ENCODE data around the gene PVALEF. TPM values are rescaled to one million over a fixed set of nuclear protein-coding genes. Genes with fewer than 3 reads are reported as not detected.

Gene PVALEF
- total RNA-seq, 1 experiment from 2014 or later, result not detected

DNA sequence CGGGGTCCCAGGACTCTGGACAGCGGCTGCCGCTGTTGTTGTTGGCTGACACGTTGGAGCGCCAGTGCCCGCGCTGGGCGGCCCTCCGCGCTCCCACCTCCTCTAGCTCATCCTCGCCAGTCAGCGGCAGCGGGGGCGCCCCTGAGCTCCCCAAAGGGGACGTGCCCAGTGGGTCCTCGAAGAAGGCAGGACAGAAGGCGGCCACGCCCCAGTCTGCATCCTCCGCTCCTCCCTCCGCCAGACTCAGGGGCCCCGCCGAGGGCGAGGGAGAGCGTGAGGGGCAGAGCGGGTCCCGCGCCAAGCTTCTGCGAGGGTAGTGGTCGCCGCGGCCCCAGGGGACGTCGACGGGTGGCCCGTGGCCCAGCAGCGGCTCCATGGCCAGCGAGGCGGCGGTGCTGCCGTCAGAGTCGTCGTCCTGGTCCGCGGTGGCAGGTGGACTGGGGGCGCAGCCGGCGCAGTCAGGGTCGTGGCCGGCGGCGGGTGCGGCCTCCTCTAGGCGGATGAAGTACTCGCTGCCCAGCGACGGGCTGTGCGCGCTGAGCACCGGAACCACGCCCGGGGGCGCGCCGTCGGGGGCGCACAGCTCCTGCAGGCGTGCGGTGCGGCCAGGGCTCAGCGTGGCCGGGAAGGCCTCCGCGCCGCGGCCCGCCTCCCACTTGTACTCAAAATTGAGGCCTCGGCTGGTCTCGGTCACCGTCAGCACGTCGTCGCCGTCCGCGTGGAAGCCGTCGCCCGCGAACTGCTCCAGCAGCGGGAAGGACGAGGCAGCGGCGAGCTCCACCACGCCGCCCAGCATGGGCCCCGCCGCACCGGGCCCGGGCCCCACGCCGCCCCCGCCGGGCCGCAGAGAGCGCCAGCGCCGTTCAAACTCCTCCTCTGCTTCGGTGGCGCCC lies 43.2 kb upstream of the PVALEF start:
- CTCF ChIA-PET, result interaction anchor here (0.9 kb wide), 1 partner anchor 30 kb away, joined by 3 read pairs; no protein-coding TSS in a partner anchor
- intact Hi-C loops (cut with micrococcal nuclease; ENCODE audit: unreplicated experiment), result no loop called here
- DNase-seq (ENCODE audit: low read depth, low spot score) (no peak), ATAC-seq (no peak)
- H3K36me3 ChIP-seq (ENCODE audit: control insufficient read depth, insufficient read depth, low read length), result no peaks in the 10 kb centered on the region
- TF ChIP-seq, protein P1, sequence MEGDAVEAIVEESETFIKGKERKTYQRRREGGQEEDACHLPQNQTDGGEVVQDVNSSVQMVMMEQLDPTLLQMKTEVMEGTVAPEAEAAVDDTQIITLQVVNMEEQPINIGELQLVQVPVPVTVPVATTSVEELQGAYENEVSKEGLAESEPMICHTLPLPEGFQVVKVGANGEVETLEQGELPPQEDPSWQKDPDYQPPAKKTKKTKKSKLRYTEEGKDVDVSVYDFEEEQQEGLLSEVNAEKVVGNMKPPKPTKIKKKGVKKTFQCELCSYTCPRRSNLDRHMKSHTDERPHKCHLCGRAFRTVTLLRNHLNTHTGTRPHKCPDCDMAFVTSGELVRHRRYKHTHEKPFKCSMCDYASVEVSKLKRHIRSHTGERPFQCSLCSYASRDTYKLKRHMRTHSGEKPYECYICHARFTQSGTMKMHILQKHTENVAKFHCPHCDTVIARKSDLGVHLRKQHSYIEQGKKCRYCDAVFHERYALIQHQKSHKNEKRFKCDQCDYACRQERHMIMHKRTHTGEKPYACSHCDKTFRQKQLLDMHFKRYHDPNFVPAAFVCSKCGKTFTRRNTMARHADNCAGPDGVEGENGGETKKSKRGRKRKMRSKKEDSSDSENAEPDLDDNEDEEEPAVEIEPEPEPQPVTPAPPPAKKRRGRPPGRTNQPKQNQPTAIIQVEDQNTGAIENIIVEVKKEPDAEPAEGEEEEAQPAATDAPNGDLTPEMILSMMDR (IDR thresholded peaks at IDR 0.05), result no peak
- TF ChIP-seq, protein P2, sequence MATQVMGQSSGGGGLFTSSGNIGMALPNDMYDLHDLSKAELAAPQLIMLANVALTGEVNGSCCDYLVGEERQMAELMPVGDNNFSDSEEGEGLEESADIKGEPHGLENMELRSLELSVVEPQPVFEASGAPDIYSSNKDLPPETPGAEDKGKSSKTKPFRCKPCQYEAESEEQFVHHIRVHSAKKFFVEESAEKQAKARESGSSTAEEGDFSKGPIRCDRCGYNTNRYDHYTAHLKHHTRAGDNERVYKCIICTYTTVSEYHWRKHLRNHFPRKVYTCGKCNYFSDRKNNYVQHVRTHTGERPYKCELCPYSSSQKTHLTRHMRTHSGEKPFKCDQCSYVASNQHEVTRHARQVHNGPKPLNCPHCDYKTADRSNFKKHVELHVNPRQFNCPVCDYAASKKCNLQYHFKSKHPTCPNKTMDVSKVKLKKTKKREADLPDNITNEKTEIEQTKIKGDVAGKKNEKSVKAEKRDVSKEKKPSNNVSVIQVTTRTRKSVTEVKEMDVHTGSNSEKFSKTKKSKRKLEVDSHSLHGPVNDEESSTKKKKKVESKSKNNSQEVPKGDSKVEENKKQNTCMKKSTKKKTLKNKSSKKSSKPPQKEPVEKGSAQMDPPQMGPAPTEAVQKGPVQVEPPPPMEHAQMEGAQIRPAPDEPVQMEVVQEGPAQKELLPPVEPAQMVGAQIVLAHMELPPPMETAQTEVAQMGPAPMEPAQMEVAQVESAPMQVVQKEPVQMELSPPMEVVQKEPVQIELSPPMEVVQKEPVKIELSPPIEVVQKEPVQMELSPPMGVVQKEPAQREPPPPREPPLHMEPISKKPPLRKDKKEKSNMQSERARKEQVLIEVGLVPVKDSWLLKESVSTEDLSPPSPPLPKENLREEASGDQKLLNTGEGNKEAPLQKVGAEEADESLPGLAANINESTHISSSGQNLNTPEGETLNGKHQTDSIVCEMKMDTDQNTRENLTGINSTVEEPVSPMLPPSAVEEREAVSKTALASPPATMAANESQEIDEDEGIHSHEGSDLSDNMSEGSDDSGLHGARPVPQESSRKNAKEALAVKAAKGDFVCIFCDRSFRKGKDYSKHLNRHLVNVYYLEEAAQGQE (IDR thresholded peaks at IDR 0.05; ENCODE audit: insufficient read depth in 1 of 2, low read depth in 2 of 2, low read length in 1 of 2), result no peak
- TF ChIP-seq SIN3A (IDR thresholded peaks at IDR 0.05; ENCODE audit: borderline replicate concordance, insufficient read depth, low read depth, low read length) (no peak), TCF7L2 (IDR thresholded peaks at IDR 0.05; ENCODE audit: low read depth, low read length) (no peak), POLR2AphosphoS5 (IDR thresholded peaks at IDR 0.05; ENCODE audit: low read depth, low read length) (no peak)
- H3K27ac ChIP-seq (ENCODE audit: low read length), result no peak overlapping the region
- BruUV-seq (replicated peaks), result no TSS peak
- H3K9me3 ChIP-seq (ENCODE audit: control insufficient read depth, insufficient read depth, low read depth, low read length), result no peaks in the 10 kb centered on the region
- POLR2A ChIA-PET, result no interaction called here
- H3K4me1 ChIP-seq (ENCODE audit: control insufficient read depth, insufficient read depth, low read length), result peaks cover 32% of the 10 kb centered on the region
- no peaks in the 10 kb centered on the region for H3K27me3 ChIP-seq (ENCODE audit: control insufficient read depth, insufficient read depth, low read length)
- H3K4me3 ChIP-seq (ENCODE audit: low read depth in 2 of 2, low read length in 2 of 2), result no peak overlapping the region
- in situ Hi-C loops (cut with HindIII; ENCODE audit: low pct_unique_long_range_greater_than_20kb, low sequenced_read_pairs), result no loop called here

DNA sequence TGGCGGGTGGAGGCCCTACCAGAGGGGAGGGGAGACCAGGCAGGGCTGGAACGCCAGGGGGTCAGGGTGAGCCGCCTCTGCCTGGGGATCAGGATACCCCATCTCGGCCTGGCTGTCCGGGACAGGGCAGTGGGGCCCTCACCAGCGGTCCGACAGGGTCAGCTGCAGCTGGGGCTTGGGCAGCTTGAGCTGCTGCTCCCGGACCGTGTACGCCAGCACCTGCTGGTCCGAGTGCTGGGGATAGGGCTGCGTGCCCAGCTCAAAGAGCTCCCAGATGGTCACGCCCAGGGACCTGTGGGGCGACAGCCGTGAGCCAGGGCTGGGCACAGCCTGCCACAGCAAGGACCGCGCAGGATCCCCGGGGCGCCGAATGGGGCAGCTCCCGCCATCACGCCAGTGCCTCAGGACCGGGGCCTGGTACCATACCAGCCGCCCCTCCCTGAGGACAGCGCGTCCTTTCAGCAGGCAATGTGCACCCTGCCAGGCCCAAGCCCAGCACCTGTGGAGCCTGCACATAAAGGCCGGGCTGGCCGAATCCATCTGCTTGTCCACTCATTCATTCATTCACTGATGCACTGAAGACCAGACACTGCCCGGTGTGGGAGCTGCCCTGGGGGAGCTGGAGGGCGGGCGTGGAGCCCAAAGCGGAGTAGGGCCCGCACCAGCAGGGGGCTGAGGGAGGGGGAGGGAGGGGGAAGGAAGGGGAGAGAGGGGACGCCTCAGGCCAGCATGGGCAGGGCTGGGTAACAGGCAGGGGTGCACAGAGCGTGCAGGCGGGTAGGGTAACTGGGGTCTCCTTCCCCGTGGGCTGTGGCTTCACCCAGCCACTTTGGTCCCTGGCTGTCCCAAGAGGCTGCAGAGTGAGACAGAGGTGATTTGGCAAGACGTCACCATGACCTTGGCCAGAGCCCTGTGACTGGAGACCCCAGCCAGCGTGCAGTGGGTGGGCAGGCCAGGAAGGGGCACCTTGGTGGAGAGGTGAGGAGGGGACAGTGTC lies 42.0 kb upstream of the PVALEF start:
- Histone ChIP-seq H3K9me3 (ENCODE audit: control insufficient read depth, insufficient read depth, low read depth, low read length) (no peaks in the 10 kb centered on the region), H3K4me1 (ENCODE audit: control insufficient read depth, insufficient read depth, low read length) (peaks cover 22% of the 10 kb centered on the region), H3K36me3 (ENCODE audit: control insufficient read depth, insufficient read depth, low read length) (no peaks in the 10 kb centered on the region), H3K4me3 (ENCODE audit: low read depth in 2 of 2, low read length in 2 of 2) (no peak overlapping the region), H3K27me3 (ENCODE audit: control insufficient read depth, insufficient read depth, low read length) (no peaks in the 10 kb centered on the region), H3K27ac (ENCODE audit: low read length) (no peak overlapping the region)
- no peak for ATAC-seq
- POLR2A ChIA-PET, result no interaction called here
- BruUV-seq (replicated peaks), result no TSS peak
- DNase-seq (ENCODE audit: low read depth, low spot score), result no peak
- TF ChIP-seq, protein P1 (IDR thresholded peaks at IDR 0.05), result no peak
- no peak for TF ChIP-seq POLR2AphosphoS5 (IDR thresholded peaks at IDR 0.05; ENCODE audit: low read depth, low read length)
- TF ChIP-seq TCF7L2 (IDR thresholded peaks at IDR 0.05; ENCODE audit: low read depth, low read length), result no peak
- no peak for TF ChIP-seq SIN3A (IDR thresholded peaks at IDR 0.05; ENCODE audit: borderline replicate concordance, insufficient read depth, low read depth, low read length)
- TF ChIP-seq, protein P2 (IDR thresholded peaks at IDR 0.05; ENCODE audit: insufficient read depth in 1 of 2, low read depth in 2 of 2, low read length in 1 of 2), result no peak
- CTCF ChIA-PET, result interaction anchor here (0.9 kb wide), 1 partner anchor 31 kb away, joined by 3 read pairs; no protein-coding TSS in a partner anchor
- intact Hi-C loops (cut with micrococcal nuclease; ENCODE audit: unreplicated experiment) (no loop called here), in situ Hi-C loops (cut with HindIII; ENCODE audit: low pct_unique_long_range_greater_than_20kb, low sequenced_read_pairs) (no loop called here)

All from Panc1 (cell line).